ENCODE measurements around the gene RANBP9. TPM values are rescaled to one million over a fixed set of nuclear protein-coding genes. Genes with fewer than 3 reads are reported as not detected.

Gene RANBP9
- total RNA-seq, 1 donor from 2014 or later = 50.2 TPM

- Mint-ChIP-seq H3K27ac (ENCODE audit: unreplicated experiment) (no peak overlapping the region), H3K4me3 (ENCODE audit: unreplicated experiment) (no peak overlapping the region), H3K36me3 (ENCODE audit: unreplicated experiment) (no peaks in the 10 kb centered on the region), H3K4me1 (ENCODE audit: low read depth, unreplicated experiment) (no peaks in the 10 kb centered on the region), H3K9me3 (ENCODE audit: unreplicated experiment) (no peaks in the 10 kb centered on the region), H3K27me3 (ENCODE audit: unreplicated experiment) (no peaks in the 10 kb centered on the region)
- no peak for TF ChIP-seq CTCF (IDR thresholded peaks at IDR 0.05; ENCODE audit: partially characterized antibody, unreplicated experiment)
- no peak for DNase-seq
These were observed 133.7 kb downstream of the RANBP9 start for GRCh38 chr6:13577926-13578325.

GRCh38 chr6:13576017-13576416 lies 135.6 kb downstream of the RANBP9 start:
- no peaks in the 10 kb centered on the region for H3K36me3 Mint-ChIP-seq (ENCODE audit: unreplicated experiment)
- no peaks in the 10 kb centered on the region for H3K9me3 Mint-ChIP-seq (ENCODE audit: unreplicated experiment)
- H3K4me3 Mint-ChIP-seq (ENCODE audit: unreplicated experiment) = no peak overlapping the region
- peaks cover 3% of the 10 kb centered on the region for H3K27me3 Mint-ChIP-seq (ENCODE audit: unreplicated experiment)
- DNase-seq = no peak
- no peaks in the 10 kb centered on the region for H3K4me1 Mint-ChIP-seq (ENCODE audit: low read depth, unreplicated experiment)
- no peak overlapping the region for H3K27ac Mint-ChIP-seq (ENCODE audit: unreplicated experiment)
- TF ChIP-seq CTCF (IDR thresholded peaks at IDR 0.05; ENCODE audit: partially characterized antibody, unreplicated experiment) = no peak

GRCh38 chr6:13575377-13575775 lies 136.3 kb downstream of the RANBP9 start:
- Mint-ChIP-seq H3K27me3 (ENCODE audit: unreplicated experiment) (peaks cover 3% of the 10 kb centered on the region), H3K9me3 (ENCODE audit: unreplicated experiment) (no peaks in the 10 kb centered on the region), H3K27ac (ENCODE audit: unreplicated experiment) (peak overlapping the region; percentile 86), H3K4me3 (ENCODE audit: unreplicated experiment) (peak overlapping the region; percentile 96), H3K36me3 (ENCODE audit: unreplicated experiment) (no peaks in the 10 kb centered on the region), H3K4me1 (ENCODE audit: low read depth, unreplicated experiment) (no peaks in the 10 kb centered on the region)
- DNase-seq = no peak
- peak; percentile 92 for TF ChIP-seq CTCF (IDR thresholded peaks at IDR 0.05; ENCODE audit: partially characterized antibody, unreplicated experiment)

GRCh38 chr6:13574571-13575376 lies 136.9 kb downstream of the RANBP9 start, which contains the start of gene SIRT5:
TSS of gene SIRT5 (plus strand) at chr6:13574601. CDS start at chr6:13584111, 9,510 bp downstream.
- no peak for TF ChIP-seq CTCF (IDR thresholded peaks at IDR 0.05; ENCODE audit: partially characterized antibody, unreplicated experiment)
- peak; percentile 70 for DNase-seq
- no peaks in the 10 kb centered on the region for H3K4me1 Mint-ChIP-seq (ENCODE audit: low read depth, unreplicated experiment)
- peaks cover 3% of the 10 kb centered on the region for H3K27me3 Mint-ChIP-seq (ENCODE audit: unreplicated experiment)
- peaks cover 2% of the 10 kb centered on the region for H3K9me3 Mint-ChIP-seq (ENCODE audit: unreplicated experiment)
- H3K27ac Mint-ChIP-seq (ENCODE audit: unreplicated experiment) = peak within 1 kb of the TSS; percentile 86
- H3K36me3 Mint-ChIP-seq (ENCODE audit: unreplicated experiment) = no peaks in the 10 kb centered on the region
- peak within 1 kb of the TSS; percentile 96 for H3K4me3 Mint-ChIP-seq (ENCODE audit: unreplicated experiment)

- TF ChIP-seq CTCF (IDR thresholded peaks at IDR 0.05; ENCODE audit: partially characterized antibody, unreplicated experiment) = no peak
- H3K27ac Mint-ChIP-seq (ENCODE audit: unreplicated experiment) = peak overlapping the region; percentile 86
- H3K27me3 Mint-ChIP-seq (ENCODE audit: unreplicated experiment) = peaks cover 3% of the 10 kb centered on the region
- peak overlapping the region; percentile 96 for H3K4me3 Mint-ChIP-seq (ENCODE audit: unreplicated experiment)
- no peaks in the 10 kb centered on the region for H3K36me3 Mint-ChIP-seq (ENCODE audit: unreplicated experiment)
- peak; percentile 94 for DNase-seq
- no peaks in the 10 kb centered on the region for H3K4me1 Mint-ChIP-seq (ENCODE audit: low read depth, unreplicated experiment)
- peaks cover 2% of the 10 kb centered on the region for H3K9me3 Mint-ChIP-seq (ENCODE audit: unreplicated experiment)
These were observed 137.5 kb downstream of the RANBP9 start for GRCh38 chr6:13574149-13574570.

Measured in glutamatergic neuron (in vitro differentiated cells).